ENCODE results near the gene CDKAL1.

DNA sequence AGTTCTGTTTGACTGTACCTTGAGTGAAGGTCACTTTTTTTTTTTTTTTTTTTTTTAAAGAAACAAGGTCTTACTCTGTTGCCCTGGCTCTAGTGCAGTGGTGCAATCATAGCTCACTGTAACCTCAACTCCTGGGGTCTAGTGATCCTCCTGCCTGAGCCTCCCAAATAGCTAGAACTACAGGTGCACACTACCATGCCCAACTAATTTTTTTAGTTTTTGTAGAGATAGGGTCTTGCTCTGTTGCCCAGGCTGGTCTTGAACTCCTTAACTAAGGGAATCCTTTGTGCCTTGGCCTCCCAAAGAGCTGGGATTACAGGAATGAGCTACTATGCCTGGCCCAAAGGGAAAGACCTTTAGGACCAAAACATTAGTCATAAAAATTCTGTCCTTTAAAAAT is 413.7 kb downstream of the CDKAL1 start:
- TF ChIP-seq, protein P1, sequence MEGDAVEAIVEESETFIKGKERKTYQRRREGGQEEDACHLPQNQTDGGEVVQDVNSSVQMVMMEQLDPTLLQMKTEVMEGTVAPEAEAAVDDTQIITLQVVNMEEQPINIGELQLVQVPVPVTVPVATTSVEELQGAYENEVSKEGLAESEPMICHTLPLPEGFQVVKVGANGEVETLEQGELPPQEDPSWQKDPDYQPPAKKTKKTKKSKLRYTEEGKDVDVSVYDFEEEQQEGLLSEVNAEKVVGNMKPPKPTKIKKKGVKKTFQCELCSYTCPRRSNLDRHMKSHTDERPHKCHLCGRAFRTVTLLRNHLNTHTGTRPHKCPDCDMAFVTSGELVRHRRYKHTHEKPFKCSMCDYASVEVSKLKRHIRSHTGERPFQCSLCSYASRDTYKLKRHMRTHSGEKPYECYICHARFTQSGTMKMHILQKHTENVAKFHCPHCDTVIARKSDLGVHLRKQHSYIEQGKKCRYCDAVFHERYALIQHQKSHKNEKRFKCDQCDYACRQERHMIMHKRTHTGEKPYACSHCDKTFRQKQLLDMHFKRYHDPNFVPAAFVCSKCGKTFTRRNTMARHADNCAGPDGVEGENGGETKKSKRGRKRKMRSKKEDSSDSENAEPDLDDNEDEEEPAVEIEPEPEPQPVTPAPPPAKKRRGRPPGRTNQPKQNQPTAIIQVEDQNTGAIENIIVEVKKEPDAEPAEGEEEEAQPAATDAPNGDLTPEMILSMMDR (IDR thresholded peaks at IDR 0.05; ENCODE audit: borderline replicate concordance, extremely low read depth, low read length, poor library complexity, severe bottlenecking) = no peak
- TF ChIP-seq EZH2 (IDR thresholded peaks at IDR 0.05; ENCODE audit: borderline replicate concordance, low read depth, low read length, severe bottlenecking) = no peak

Measured in DND-41 (cell line).